LoVo (cell line): ENCODE data around the gene YBX3.
"Not testable (repeated sequence)": the region's sequence is repeated elsewhere in the genome, so short reads cannot be mapped to it uniquely, and the experiment has no call there.

Experiments used
- DNase-seq: peaks from one replicate; pipeline ENCODE4 v3.0.0-alpha.2; 2016; ENCODE audit warnings: low spot score

YBX3 gene

GRCh38 chr12:10722905-10723746, at the start of gene YBX3:
YBX3 (minus strand) TSS chr12:10723323; CDS start chr12:10723111, 212 bp downstream.
- DNase-seq: peak; percentile 94

DNA sequence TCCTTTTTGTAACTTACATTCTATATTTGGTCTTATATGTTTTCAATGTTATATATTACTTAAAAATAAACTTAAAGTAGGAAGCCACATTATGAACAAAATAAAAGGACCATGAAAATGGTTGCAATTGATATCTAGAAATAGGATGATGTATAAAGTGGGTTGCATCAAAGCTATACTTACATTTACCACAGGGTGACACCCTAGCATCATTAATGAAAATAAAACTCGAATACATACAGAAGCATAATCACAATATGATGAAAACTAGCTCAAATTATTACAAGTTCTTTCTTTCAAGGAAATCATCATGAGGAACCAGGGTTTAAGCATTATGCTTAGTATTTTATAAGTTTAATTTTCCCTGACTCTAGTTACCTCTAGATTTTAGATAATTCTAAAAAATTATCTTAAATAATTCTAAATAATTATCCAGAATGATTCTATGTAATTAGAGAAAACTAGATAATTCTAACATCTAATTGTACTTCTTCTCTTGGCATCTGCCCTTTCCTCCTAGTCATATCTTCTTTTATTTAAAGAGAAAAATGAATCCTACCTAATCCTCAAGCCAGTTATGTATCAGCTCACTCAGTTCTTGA, 48.1 kb upstream of the YBX3 start:
- DNase-seq: peak; percentile 62

GRCh38 chr12:10759657-10760056, 36.5 kb upstream of the YBX3 start:
- no peak for DNase-seq

- DNase-seq: no peak
These were observed 33.1 kb upstream of the YBX3 start for GRCh38 chr12:10756194-10756593.

DNA sequence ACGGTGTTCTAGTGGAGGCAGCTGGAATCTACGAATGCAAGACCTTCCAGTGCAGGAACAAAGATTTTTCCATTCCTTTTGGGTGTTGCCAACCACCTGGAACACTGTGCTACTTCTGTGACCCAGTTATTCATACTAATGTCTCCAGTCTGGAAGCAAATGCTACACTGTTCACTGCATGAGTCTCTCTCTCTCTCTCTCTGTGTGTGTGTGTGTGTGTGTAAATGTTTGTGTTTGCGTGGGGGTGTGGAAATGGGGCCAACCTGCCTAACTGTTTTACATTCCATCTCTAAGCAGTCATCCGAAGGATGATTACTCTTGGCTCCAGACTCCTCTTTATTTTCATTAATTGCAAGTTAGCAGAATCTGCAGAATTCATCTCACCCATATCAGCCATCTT, 29.9 kb upstream of the YBX3 start:
- DNase-seq: no peak

GRCh38 chr12:10750385-10750727, 27.2 kb upstream of the YBX3 start:
- no peak for DNase-seq

DNA sequence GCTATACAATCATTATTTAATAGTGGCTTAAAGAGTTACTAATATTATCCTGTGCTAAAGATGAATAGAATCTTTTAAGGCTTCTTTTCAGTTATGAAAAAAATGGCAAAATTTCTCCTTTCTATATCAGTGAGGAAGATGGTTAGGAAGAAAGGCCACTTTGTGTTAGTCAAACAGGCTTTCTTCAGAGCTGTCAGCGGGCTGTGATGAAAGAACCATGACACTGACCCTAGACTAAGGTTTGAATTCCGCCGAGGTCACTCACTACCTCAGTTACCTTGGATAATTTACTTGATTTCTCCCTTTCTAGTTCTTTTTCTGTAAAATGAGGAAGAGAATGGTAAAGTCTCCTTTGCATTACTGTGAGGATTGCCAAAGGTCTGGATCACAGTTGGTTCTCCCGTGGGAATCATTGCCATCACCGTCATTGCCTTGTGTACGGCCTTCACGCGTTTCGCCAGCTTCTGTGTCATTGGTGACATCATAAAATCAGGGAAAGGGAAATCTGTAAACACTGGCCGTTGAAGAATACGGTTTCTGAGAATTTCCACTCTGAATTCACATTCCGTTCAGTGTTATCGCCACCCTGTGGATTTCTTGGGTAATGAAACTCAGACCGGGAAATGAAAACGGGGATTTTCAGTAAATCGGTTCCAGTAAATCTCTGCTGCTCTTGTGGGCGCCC, 26.7 kb upstream of the YBX3 start:
- peak; percentile 93 for DNase-seq

DNA sequence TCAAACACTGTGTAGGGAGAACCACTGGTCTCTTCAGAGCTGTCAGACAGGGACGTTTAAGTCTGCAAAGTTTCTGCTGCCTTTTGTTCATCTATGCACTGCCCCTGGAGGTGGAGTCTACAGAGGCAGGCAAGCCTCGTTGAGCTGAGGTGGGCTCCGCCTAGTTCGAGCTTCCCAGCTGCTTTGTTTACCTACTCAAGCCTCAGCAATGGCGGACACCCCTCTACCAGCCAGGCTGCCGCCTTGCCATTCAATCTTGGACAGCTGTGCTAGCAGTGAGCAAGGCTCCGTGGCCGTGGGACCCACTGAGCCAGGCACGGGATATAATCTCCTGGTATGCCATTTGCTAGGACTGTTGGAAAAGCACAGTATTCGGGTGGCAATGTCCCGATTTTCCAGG, 24.6 kb upstream of the YBX3 start:
- no peak for DNase-seq

DNA sequence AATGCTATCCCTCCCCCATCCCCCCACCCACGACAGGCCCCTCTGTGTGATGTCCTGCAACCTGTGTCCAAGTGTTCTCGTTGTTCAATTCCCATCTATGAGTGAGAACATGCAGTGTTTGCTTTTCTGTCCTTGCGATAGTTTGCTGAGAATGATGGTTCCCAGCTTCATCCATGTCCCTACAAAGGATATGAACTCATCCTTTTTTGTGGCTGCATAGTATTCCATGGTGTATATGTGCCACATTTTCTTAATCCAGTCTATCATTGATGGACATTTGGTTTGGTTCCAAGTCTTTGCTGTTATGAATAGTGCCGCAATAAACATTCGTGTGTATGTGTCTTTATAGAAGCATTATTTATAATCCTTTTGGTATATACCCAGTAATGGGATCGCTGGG, 20.3 kb upstream of the YBX3 start:
- DNase-seq: not testable (repeated sequence)

GRCh38 chr12:10741845-10742244, 18.7 kb upstream of the YBX3 start:
- DNase-seq: no peak

GRCh38 chr12:10740182-10740581, 17.1 kb upstream of the YBX3 start:
- peak; percentile 70 for DNase-seq

DNA sequence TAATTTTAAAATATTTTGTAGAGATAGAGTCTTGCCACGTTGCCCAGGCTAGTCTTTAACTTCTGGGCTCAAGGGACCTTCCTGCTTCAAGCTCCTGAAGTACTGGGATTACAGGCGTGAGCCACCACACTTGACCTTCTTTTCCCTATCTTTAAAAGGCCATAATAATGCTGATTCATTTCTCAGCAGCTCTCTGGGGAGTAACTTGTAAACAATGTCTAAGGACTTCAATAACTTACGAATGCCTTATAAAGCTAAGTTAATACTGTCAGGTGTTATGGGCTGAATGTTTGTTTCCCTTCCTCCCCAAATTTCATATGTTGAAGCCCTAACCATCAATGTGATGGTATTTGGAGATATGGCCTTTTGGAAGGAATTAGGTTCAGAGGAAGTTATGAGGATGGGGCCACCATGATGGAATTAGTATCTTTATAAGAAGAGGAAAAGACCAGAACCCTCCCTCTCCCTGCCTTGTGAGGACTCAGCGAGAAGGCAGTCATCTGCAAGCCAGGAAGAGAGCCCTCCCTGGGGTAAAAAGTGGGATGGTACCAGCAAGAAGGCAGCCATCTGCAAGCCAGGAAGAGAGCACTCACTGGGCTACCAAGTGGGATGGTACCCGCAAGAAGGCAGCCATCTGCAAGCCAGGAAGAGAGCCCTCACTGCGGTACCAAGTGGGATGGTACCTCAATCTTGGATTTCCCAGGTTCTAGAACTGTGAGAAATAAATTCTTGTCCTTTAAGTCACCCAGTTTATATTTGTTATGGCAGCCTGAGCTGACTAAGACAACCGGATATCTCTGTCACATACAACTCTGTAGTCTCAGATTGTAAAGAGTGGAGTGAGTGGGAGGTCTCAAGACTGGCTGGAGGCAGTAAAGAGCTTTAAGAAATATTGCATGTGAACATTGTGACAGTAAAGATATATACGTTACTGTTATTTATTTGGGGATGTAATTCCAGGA, 16.3 kb upstream of the YBX3 start:
- DNase-seq: peak; percentile 62

DNA sequence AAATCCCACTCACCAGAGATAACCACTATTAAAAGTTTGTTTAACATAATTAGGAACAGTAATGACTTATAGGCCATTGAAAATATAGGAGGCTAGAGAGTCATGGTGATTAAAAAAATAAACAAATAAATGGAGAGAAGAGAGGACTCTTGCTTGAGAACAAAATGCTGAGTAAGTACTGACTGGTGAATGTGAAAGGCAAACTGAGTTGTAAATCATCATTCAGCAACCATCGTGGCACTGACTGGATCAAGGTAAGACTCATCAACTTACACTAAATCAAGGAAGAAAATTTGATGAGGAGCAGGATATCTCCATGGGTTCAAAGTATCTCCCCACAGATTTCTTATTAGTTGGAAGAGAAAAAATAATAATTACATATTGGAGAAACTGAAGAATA, 14.1 kb upstream of the YBX3 start:
- DNase-seq: no peak

DNA sequence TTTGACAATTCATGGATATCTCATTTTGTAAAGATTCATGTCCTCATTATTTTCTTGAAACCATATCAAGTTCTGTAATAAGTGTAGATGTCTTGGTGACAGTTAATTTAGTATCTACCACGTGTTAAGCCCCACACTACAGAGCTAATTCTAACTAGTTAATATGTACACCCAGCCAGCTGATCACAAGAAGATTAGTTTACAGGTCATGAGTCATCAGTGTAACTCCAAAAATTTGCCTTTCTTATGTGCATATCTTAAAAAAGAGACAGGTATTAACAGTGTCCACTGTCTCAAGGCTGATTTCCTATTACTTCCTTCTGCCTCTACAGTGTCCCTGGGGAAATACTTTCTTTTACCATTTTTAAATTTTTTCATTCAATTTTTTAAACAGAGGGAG, 13.3 kb upstream of the YBX3 start:
- DNase-seq: no peak

- no peak for DNase-seq
These were observed 12.3 kb upstream of the YBX3 start for GRCh38 chr12:10735428-10735827.

DNA sequence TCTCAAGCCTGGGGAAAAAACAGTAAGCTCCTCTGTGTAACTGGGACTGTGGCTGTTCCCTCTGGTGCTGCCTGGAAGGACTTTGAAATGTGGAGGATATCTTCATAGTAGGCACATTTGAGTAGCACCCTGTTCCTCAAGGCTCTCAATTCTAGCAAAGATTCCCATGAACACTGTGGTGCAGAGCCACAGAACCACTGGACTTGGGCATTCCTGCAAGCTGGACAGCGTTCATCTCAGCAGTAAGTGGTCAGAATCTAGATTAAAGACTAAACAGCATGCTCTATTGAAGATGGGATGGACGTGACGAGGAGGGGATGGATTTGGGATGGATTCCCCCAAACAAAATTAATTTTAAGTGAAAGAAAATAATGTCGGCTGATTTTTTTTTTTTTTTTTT, 9.4 kb upstream of the YBX3 start:
- DNase-seq: no peak

DNA sequence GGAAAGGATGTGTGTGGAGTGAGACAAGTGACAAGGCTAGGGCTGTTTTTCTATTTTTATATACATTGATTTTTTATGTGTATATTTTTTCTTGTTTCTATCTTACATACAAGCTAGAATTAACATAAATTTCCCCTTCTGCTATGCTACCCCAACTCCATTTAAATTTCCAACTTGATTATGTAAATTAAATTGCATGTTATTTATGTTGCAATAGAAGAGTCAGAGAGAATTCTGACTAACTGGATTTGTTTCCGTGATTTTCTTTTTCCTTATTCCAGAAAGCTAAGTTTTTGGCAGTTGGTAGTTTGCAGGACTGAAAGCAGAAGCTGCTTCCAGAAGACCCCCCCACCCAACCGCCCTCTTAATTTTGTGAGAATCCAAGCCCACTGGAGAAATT, 8.9 kb upstream of the YBX3 start:
- no peak for DNase-seq

- no peak for DNase-seq
These were observed 7.4 kb upstream of the YBX3 start for GRCh38 chr12:10730559-10730958.

- no peak for DNase-seq
These were observed 5.0 kb upstream of the YBX3 start for GRCh38 chr12:10728091-10728490.

GRCh38 chr12:10726945-10727344, 3.8 kb upstream of the YBX3 start:
- no peak for DNase-seq

- no peak for DNase-seq
These were observed 1.9 kb upstream of the YBX3 start for GRCh38 chr12:10725003-10725402.

- no peak for DNase-seq
These were observed 620 bp downstream of the YBX3 start for GRCh38 chr12:10722502-10722904.
